Measurements from ENCODE around the gene EAF1.

The EAF1 gene

DNA sequence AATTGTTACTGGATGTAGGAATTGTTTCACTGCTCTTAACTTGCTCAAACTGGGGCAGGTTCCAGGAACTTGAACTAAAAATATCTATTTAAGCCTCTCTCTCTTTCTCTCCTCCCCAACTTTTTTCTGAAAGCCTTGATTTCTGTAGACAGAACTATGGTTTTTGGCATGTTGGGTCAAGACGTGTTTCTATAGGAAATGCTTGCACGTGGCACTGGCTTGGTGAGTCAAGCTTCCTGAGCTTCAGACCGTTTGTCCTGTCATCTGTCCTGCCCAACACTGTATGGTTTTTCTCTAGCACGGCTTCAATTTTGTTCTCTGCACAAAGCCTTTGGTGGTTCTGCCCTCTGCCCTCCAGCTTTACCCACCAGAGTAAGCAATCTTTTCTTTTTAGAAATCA, 13.5 kb downstream of the EAF1 start:
- H3K4me3 ChIP-seq (replicated peaks; ENCODE audit: low read depth, low read length): no peak overlapping the region
- TF ChIP-seq, protein P1, sequence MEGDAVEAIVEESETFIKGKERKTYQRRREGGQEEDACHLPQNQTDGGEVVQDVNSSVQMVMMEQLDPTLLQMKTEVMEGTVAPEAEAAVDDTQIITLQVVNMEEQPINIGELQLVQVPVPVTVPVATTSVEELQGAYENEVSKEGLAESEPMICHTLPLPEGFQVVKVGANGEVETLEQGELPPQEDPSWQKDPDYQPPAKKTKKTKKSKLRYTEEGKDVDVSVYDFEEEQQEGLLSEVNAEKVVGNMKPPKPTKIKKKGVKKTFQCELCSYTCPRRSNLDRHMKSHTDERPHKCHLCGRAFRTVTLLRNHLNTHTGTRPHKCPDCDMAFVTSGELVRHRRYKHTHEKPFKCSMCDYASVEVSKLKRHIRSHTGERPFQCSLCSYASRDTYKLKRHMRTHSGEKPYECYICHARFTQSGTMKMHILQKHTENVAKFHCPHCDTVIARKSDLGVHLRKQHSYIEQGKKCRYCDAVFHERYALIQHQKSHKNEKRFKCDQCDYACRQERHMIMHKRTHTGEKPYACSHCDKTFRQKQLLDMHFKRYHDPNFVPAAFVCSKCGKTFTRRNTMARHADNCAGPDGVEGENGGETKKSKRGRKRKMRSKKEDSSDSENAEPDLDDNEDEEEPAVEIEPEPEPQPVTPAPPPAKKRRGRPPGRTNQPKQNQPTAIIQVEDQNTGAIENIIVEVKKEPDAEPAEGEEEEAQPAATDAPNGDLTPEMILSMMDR (IDR thresholded peaks at IDR 0.05; ENCODE audit: low read length, missing control alignments): no peak
- peak; percentile 85 for DNase-seq (ENCODE audit: low read depth)

DNA sequence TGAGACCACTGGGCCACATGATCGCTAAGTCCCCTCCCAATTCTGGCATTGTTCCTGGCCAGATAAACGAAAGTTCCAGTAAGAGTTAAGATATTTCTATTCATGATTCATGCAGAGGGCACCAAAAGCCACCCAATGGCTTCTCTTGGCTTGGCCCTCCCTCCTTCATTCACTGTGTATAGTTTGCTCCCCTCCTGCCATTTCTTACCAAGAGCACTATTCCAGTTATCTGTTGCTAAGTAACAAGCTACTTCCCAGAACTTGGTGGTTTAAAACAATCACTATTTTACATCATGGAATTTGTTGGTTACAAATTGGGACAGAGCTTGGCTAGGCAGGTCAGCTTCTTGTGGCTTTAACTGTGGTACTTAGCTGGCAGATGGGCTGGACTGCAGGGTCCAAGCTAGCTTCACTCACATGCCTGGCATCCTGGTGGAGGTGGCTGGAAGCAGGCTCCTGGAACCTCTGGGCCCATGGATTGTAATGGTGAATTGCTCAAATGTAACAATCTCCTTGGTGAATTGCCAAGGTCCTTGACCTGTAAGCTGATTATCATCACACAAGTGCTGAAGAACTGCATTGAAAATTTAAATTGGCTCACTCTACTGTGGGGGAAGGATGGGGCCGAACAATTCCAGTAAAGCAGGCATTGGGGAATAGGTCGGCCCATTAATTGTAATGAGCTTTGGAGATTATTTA, 16.6 kb downstream of the EAF1 start:
- TF ChIP-seq, protein P1 (IDR thresholded peaks at IDR 0.05; ENCODE audit: low read length, missing control alignments): no peak
- DNase-seq (ENCODE audit: low read depth): peak; percentile 61
- no peak overlapping the region for H3K4me3 ChIP-seq (replicated peaks; ENCODE audit: low read depth, low read length)

DNA sequence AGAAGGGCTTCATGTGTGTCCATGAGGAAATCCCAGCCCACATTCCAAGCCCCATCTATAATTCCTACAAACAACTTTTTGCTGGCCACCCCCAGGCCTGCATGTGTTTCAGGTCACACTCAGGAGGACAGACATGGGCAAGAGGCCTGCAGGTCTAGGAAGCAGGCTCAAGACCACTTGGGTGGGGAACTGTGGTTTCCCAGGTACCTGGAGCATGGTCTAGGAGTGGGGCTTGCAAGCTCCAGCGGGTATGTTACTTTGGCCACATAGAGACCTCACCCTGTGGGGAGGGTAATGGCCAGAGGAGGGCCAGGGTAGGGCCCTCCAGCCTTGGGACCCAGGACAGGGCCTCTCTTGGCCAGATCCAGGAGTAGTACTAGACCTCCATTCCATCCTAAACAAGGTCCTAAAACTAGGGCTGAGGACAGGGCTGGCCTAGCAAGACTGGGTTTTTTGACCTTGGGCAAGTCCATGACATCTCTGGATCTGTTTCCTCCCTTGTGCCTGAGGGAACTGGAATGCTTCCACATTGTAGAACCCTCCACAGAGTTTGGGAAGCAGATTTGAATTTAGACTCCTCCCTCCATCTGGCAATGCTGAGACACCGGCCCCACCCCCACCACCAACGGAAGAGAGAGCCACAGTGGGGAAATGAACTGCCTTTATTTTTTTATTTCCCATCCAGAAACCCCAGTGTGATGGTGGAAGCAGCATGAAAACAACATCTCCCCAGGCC, 22.3 kb downstream of the EAF1 start:
- TF ChIP-seq, protein P1 (IDR thresholded peaks at IDR 0.05; ENCODE audit: low read length, missing control alignments): no peak
- no peak overlapping the region for H3K4me3 ChIP-seq (replicated peaks; ENCODE audit: low read depth, low read length)
- no peak for DNase-seq (ENCODE audit: low read depth)

DNA sequence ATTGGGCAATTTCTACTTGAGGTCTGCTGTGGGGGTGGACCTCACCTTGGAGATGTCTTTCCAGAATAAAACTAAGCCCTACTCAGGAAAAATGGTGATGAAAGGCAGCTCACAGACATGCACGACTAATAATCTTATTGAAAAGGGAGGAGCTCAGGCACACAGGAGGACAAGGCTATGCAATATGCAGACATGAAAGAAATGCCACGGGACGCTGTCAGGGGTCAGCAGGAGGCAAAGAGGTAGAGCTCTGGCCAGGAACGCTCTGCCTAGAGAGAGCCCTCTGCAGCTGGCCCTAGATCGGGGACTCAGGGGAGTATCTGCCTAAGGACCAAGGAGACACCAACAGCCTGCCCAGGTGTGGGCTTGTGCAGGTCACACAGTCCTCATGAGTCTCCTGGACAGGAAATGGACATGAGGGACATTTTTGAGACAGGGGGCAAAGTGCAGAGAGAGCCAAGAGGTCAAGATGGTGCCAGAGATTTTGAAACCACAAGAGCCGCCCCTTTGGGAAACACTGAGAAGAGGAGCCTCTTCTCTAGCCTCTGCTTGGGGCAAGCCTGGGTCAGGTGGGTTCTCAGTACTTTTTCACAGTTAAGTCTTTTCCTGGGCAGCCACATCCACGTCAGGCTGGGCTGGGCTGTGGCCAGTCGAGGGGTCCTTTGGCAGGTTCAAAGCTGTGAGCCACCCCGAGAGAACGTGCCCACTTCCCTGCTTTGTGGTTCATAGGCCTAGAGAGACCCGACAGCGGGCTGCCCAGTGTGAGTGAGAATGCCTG, 23.2 kb downstream of the EAF1 start:
- TF ChIP-seq, protein P1 (IDR thresholded peaks at IDR 0.05; ENCODE audit: low read length, missing control alignments): no peak
- no peak for DNase-seq (ENCODE audit: low read depth)
- H3K4me3 ChIP-seq (replicated peaks; ENCODE audit: low read depth, low read length): no peak overlapping the region

DNA sequence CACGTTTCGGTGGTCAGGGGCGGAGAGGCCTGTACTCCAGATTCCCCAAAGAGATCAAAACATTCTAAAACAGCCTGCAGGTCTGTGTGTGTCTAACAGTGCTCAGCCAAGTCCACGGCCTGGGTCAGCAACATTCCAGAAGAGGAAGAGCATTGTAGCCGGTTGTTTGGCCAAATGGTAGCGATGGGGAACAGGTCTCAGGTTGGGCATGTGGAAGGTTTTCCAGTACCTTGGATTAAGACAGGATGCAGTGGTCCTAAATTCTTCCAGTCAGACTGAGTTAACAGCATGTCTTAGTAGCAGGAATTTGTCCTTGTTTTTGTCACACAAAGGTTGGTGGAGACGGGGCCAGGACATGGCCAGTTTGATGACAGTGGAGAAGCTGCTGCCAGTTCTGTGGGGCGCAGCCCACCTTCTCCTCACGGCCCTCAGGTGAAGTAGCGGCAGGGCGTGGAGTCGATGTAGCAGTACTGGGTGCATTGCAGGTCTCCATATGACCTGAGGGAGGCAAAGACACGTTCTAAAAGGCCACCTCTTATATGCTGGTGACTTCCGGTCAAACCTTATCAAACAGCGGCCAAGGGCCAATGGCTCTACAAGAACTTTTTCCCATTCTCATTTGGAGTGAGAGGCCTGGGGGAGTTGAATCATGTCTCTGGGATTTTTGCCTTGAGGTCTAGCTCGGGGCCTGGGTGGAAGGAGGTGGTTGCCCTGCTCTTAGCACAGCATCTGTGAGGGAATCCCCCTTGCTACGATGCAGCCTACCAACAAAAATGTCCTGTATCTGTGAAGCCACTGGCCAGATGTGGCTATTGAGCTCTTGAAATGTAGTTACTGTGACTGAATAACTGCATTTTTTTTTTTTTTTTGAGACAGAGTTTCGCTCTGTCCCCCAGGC, 24.1 kb downstream of the EAF1 start:
- no peak for DNase-seq (ENCODE audit: low read depth)
- no peak overlapping the region for H3K4me3 ChIP-seq (replicated peaks; ENCODE audit: low read depth, low read length)
- TF ChIP-seq, protein P1 (IDR thresholded peaks at IDR 0.05; ENCODE audit: low read length, missing control alignments): no peak

DNA sequence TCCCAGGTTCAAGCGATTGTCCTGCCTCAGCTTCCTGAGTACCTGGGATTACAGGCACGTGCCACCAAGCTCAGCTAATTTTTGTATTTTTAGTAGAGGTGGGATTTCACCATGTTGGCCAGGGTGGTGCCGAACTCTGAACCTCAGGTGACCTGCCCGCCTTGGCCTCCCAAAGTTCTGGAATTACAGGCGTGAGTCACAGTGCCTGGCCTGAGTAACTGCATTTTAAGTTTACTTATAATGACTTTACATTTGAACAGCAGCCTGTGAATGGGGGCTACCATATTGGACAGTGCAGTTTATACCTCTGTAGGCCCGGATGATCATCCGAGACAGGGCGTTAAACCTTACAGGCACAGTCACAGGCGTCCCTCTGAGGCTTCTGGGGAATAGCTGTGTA, 24.8 kb downstream of the EAF1 start:
- no peak overlapping the region for H3K4me3 ChIP-seq (replicated peaks; ENCODE audit: low read depth, low read length)
- DNase-seq (ENCODE audit: low read depth): no peak
- TF ChIP-seq, protein P1 (IDR thresholded peaks at IDR 0.05; ENCODE audit: low read length, missing control alignments): no peak

All from fibroblast of pulmonary artery (primary cell).